ENCODE measurements around the gene MAPK4.
"Not testable (repeated sequence)": the region's sequence is repeated elsewhere in the genome, so short reads cannot be mapped to it uniquely, and the experiment has no call there.

Gene MAPK4

DNA sequence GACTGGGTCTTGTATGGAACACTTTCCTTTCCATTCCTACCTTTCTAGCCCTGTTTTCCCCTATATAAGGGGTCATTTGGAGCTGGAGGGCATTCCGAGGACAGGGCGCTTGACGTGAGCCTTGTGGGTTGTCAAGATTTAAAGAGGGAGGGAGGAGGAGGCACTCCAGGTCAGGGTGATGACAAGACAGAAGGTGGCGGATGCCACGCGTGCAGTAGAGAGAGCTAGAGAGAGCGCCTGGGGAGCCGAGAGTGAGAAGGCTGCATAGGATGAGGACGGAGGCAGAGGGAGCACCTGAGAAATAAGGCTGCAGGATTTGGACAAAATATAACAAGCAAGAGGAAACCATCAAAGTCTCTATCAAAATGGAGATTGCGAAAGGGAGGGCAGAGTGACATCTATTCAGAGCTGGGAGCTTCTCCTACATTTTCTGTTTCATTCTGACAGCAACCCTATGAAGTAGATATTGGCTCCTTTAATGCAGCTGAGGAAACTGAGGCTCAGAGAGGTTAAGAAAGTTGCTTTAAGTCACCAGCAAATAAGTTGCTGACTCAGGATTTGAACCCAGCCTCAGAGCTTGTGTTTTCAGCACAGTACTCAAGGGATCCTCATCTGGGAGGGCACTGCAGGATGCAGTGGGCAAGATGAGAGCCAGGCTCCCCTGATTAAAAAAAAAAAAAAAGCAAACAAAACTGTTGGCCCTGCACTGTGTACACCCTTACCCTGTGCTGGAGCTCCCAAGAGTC lies 135.7 kb downstream of the MAPK4 start:
- no peak for DNase-seq

DNA sequence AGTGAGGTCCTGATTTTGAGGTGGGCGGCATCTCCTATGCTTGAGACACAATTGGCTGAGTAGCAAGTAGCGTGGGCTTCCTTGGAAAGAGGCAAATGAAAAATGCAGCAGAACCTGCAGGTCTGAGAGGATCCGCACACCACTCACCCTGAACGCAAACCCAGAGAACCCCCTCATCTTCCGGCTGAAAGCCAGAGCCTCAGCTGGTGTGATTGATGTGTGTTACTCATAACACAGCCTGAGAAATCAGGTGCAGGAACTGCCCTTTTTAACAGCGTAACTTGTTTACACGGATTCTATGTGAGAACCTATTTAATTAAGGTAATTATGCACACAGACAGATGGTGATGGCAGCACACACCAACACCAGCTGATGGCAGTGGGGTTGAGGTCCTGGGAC lies 136.5 kb downstream of the MAPK4 start:
- no peak for DNase-seq

DNA sequence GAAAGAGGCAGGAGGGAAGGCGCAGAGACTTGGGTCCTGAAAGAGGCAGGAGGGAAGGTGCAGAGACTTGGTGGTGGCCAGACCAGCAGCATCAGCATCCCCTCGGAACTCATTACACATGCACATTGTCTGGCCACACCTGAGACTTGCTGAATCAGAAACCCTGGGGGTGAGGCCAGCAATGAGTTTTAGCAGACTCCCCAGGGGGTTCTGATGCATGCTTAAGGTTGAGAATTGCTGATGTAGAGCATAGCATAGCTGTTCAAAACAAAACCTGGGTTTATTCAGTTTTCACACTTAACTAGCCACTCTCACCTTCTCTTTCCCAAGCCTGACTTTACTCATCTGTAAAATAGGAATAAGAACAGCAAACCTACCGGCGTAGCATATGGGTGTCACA lies 137.0 kb downstream of the MAPK4 start:
- DNase-seq = no peak

DNA sequence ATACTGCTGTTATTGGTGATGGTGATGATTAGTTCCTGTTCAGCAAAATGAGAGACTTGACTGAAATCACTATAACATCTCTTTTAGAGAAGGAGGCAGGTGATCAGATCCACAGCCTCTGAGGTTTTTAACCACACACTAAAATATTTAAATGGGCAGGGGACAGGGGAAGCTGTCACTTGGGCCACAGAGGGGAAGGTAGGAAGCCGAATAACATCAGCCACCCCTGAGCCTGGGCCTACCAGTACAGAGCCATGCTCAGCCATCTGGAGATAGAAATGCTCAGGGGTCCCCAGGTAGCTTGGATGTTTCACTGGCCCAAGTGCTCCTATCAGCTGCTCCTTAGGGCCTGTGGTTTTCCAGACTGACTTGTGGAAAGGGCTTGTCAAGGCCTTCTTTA lies 137.6 kb downstream of the MAPK4 start:
- no peak for DNase-seq

DNA sequence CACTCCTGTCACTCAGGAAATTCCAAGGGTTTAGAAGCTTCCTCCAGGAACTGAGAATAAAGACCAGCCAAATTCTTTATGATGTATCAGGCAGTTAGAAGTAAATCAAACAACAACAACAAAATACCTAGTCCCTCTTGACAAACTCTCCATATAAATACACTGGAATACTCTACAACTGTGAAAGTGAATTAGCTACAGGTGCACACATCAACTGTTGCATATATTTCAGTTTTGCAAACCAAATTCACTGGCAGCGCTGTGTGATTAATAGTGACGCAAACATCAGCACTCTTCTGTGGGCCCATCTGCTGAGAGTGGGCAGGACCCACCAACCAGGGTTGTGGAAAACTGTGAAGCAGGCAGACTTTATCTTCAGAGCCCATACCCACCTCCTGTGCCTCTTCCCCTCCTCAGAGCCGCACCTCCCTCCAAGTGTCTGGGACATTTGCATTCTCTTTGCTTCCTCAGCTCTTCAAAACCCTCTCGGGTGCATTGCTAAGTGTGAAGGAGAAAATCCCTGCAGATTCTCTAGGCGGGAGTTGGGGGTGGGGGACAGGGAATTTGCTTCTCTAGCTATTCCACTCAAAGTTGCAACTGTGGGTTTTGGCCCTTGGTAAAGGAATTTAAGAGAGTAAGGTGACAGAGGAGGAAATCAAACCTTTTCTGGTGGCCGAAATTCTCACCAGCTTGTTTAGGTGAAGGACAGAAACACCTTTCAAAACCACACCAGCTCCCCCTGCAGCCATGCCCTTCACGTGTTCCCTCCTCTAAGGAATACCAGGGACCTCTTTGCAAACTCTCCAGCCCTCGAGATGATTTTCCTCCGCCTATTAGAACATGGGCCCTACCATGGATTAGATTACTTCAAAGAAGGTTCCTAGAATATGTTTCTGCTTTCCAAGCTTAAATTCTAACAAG lies 140.6 kb downstream of the MAPK4 start:
- no peak for DNase-seq

DNA sequence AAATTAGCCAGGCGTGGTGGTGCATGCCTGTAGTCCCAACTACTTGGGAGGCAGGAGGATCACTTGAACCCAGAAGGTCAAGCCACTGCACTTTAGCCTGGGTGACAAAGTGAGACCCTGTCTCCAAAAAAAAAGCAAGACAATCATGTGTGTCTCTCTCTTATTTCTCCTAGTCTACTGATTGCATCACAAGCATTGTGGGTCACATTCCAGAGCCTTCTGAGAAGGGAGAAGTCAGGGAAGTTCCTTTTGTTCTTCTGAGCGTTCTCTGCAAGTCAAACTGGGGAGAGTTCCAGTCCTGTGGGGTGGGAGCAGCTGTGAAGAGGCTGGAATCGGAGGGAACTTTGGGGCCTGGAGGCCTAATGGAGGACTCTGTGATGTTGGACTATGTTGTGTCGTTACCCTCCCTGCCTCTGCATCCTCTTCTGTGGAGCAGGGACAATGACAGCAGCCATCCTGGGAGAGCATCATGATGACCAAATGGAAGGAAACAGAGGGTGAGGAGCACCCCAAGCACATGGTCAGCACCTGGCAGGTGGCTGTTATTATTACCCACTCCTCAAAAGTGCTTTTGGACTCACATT lies 144.6 kb downstream of the MAPK4 start:
- DNase-seq = no peak

DNA sequence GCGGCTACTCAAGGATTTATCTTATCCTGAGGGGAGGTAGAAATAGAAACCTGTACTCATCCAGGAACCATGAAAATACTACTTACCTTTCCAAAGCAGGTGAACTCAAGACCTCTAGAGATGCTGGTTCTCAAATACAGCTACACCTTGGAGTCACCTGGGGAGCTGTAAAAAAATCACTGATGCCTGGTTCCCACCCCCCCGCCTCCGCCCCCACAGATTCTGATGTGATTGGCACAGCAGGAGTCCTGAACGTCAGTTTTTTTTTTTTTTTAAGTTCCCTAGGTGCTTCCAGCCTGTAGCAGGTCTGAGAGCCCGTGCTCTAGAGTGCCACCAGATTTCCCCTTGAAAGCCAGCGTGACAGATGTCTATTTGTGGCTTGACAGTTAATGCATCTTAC lies 146.3 kb downstream of the MAPK4 start:
- DNase-seq = no peak

DNA sequence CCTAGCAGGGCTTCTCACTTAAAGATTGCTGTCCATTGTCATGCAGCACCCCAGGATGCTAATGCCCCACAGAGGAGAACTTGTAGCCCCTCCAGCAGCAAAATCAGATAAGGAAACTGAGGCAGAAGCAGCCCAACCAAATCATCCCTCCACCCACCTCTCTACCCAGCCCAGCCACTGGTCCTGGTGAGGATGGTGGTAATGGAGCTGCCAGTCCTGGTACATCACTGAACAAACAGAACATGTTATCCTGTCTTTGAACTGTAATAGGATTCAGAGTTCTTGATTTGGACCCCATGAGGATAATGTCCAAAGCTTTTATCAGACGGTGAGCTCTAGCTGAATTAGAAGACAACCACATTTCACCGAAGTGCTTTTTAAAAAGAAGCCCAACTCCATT lies 146.8 kb downstream of the MAPK4 start:
- DNase-seq = no peak

DNA sequence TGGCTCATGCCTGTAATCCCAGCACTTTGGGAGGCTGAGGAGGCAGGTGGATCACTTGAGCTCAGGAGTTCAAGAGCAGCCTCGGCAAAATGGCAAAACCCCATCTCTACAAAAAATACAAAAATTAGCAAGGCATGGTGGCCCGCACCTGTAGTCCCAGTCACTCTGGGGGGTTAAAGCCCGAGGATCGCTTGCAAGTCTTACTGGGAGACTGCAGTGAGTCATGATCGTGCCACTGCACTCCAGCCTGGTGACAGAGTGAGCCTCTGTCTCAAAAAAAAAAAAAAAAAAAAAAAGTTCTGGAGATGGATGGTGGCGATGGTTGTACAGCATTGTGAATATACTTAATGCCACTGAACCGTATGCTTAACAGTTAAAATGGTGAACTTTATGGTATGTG lies 147.4 kb downstream of the MAPK4 start:
- DNase-seq = not testable (repeated sequence)

DNA sequence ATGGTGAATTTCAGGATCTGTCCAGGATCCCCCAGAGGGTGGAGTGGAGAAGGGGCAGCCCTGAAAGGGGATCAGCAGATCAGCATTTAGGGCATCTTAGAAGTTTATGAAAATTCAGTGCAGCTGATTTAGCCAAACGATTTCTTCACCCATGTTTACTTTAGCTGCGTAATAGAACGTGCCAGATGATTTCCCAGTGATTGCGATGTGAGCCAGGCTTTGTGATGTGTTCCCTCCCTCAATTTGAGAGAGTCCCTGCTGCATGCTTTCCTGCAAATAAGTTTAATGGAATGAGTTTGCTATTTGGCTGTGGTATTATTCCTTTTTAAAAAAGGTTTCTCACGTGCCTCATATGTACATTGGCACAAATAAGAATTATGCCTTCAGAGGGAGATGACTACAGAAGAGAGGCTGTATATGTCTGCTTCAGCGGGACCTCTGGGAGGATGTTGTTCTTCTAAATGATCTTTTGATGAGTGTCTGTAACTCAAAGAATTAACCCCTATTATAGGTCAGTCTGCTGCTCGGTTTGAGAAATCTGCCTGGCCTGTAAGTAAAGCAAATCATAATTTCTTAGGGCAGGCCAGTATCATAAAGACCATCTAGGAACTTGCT lies 148.1 kb downstream of the MAPK4 start:
- no peak for DNase-seq

DNA sequence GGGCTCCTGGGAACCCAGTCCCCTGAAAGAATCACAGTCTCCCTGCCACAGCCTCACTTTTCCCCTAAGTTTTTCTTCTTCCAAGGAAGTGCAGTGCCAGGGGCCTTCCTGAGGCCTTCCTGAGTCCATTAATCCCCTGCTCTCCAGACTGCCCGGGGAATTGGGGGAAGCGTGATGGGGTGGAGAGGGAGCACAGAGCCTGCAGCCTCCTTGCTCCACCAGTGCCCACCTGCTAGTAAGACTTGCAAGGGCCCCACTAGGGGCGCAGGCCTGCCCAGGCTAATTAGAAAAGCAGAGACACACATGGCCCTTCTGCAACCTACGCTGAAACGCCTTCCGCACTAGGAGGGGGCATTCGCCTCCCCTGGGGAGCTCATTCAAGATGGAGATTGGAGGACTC lies 149.3 kb downstream of the MAPK4 start:
- no peak for DNase-seq

DNA sequence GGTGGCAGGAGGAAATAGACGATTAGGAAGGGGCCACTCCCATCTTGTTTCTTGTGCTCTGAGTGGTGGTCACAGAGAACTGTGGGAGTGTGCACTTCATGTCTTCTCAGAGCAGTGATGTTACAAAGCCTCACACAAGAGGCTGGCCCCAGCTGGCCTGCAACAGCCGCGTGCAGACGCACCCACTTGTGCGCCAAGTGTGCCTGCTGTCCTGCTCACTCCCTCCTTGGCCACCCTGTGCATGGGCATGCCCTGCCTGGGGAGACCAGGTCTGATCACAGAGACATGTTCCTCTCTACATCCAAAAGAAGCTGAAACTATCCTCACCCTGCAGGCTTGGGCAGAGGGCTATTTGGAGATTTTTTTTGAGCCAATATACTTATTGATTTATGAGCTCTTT lies 151.5 kb downstream of the MAPK4 start:
- DNase-seq = no peak

DNA sequence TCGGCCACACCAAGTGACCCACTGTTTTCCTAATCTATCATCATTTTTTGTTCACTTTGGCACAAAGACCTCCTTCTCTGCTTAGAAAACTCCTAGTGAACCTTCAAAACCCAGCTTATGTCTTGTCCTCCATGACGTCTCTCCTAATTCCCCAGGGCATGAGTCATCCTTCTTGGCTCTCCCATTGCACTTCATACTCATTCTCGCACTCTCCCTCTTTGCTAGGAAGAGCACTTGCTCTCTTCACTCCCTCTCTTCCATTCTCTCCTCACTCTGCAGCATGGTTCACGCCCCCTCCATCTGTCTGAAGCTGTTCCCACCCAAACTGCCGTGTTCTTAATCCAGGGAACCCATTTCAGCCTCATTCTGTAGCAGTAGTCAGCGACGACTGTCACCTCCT lies 156.0 kb downstream of the MAPK4 start:
- no peak for DNase-seq

DNA sequence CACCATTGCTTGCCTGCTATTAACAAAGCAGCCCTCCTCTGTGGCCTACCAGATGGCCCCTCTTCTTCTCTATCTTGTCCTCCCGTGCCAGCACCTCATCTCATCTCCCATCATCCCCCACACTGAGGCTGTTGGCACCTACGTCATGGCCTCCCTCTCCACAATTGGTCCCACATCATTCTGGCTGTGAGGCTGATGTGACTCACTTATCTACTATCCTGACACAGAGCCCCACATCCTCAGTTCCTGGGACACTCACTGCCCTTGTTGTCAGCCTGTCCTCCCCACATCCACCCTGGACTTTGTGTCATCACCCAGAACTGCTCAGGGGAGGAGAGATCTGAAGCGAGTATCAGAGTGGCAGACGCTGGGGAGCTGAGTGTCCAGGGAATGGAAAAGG lies 157.0 kb downstream of the MAPK4 start:
- no peak for DNase-seq

DNA sequence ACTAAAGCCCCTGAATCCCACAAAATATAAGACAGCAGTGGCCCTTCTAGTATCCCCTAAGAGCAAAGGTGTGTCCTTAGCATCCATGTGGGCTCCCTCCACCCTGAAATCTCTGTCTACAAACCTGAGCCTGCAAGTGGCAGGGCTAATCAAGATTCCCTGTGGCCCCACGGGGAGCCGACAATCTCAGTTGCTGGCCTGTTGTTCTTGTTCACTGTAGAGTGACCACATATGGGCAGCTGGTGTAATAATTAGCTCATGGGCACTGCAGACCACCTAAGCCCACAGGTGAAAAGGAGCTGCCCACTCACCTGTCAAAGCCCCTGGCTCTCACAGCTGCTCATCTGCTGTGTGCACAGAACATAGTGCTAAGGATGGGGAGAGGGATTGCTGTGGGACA lies 157.7 kb downstream of the MAPK4 start:
- DNase-seq = no peak

DNA sequence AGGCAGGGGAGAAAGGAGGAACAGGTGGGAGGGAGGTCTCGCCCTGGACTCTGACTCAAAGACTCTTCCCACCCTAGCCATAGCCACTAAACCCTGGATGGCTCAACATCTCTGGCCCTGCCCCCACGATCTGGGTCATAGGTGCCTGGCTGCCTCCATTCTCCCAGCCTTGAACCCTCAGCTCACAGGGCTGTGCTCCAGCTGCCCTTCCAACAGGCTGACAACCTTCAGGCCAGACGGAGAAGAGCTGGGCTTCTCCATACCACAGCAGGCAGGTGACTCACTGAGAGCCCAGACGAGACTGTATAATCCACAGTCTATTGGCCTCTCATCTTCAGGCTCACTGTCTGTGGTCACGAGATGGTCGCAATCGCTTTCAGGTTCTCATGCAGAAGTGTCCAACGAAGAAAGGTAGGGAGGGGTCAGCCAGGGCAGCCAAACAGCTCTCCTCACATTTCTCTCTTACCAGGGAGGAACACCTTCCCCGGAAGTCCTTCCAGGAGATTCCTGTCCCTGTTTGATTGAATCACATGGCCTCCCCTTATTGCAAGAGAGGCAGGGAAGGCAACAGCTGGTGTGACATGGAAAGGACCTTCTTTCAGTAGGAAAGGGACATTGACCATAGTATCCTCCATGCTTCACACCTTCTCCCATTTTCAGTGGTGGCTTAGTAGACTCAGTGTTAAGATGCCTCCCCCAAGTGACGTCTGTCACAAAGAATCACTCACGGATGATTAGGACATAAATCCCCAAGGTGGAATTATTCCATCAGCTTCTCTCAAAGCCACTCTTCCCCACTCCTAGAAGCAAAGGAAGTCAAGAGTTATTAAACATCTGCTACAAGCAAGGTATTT lies 159.8 kb downstream of the MAPK4 start:
- DNase-seq = no peak

DNA sequence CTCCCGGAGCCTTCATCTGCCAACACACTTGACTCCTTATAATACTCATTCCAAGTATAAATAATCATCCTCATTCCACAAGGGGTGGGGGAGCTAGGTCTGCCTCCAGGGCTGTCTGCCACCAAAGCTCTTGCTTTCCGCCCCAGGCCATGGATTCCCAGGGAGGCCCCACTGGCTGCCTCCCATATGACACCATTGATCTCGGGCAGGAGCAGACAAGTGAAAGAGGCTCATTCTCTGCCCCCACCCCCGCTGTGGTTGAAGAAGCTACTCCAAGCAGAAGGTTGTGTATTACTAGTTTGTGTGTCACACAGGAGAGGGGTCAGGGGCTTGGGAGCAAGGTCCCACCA lies 160.4 kb downstream of the MAPK4 start:
- no peak for DNase-seq

DNA sequence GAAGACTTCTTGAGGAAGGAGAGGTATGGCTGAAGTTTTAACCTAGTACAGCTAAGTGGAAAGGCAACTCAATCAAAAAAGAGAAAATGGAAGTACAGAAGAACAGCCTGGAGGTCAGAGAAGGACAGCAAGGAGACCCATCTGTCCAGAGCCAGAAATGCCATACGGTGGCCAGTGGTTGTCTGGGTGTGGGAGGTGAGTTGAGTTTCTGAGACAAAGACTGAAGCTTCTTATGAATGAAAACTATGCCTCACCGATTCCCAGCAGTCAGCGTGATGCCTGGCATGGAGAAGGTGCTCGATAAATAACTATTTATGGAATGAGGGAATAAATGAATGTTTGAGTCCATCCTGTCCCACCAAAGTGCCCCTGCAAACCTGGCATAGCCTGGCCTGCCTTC lies 161.1 kb downstream of the MAPK4 start:
- no peak for DNase-seq

DNA sequence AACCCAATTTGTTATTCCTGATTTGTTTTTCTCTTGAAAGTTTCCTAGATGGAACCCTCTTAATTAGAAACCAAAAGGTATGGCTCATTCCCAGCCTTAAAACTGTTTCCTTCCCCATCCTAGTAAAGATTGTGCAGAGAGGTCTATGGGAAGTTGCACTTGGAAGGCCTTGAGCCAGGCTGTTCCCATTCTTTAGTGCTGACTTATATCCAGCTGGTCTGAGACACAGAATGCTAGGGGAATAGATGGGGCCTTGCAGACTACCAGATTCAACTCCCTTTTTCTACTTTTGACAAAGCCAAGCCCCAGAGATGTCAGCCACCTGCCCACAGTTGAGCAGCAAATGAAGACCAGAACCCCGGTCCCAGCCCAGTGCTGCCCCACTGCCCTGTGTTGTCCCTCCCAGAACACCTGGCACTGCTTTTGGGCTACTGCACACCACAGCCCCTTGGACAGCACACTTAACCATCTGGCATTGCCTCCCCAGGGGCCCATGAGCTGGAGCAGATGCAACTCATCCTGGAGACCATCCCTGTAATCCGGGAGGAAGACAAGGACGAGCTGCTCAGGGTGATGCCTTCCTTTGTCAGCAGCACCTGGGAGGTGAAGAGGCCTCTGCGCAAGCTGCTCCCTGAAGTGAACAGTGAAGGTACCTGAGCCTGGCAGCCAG lies 161.7 kb downstream of the MAPK4 start:
- DNase-seq = no peak

DNA sequence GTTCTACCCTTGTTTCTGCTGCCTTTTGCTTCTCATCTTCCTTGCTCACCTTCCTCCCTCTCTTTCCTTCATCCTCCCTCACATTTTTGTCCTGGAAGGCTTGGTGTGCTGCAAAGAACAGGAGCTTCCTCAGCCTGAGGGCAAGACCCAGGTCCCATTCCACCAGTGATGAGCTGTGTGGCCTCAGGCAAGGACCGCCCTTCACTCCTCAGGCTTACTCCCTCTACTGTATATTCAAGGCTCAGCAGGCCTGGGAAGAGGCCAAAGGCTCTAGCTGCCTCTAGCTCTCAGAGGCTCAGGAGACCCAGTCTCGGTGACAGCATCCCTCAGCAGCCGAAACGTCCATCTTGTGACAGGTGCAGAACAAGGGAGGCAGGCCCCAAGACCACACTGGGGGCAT lies 162.4 kb downstream of the MAPK4 start:
- DNase-seq = no peak

DNA sequence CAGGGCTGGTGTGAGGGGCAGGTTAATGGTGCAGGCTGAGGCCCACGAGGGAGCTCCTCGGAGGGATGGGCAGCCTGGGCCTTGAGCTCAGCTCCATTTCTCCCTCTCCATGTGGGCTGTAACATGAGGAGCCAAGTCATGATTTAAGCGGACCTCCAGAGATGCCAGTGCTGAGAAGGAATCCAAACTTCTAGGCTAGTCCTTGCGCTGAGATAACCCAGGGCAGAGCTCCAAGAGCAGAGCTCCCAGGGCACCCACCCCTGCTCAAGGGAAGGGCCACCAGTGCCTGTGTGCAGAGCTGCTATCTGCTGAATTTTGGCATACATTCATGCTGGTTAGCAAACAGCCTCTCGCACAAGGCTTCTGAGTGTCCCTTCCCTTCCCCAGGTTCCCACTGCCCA lies 164.9 kb downstream of the MAPK4 start:
- no peak for DNase-seq

DNA sequence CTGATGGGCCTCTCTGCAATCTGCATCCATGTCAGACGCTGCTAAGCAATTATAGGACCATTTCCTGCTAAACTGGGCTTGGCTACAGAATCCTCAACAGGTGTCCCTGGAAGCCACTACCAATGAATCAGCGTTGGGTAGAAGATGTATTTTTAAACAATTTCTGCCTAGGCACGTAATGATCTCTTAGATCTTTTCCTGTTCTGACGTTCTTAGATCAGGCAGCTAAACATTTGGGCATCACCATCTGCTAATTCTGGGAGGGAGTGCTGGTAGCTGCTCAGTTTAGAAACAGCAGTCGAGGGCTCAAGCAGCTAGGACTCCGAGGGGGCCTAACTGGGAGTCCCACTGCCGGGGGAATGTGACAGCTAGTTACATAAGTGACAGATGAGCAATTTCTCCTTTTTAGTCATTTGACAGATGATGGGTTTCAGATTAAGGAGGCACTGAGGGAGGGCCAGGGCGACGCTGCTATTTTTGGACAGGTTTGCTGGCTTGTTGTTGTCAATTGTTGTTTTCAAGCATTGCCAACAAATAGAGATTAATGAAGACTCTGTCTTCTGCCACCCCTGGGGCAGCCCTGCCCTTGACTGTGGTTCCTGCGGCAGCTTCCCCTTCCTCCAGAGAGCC lies 167.2 kb downstream of the MAPK4 start:
- no peak for DNase-seq
